Left renal cortex interstitium (tissue), 4 donors: Measurements from ENCODE around the gene SETDB2. TPM values are rescaled to one million over a fixed set of nuclear protein-coding genes. Genes with fewer than 3 reads are reported as not detected.
A peak's percentile ranks its signal among the peaks of the same experiment; 100 is the strongest.
"Not testable (repeated sequence)": the region's sequence is repeated elsewhere in the genome, so short reads cannot be mapped to it uniquely, and the experiment has no call there.

Experiments
- DNase-seq, 4 donors: peaks; one replicate each; pipeline ENCODE4 v3.0.0-alpha.2; 2013; ENCODE audit warnings: low read depth in 4 of 4, low spot score in 2 of 4, missing footprints in 1 of 4
- polyA plus RNA-seq, 4 donors: library from polyadenylated mRNA; unstranded; fragments of 120-200 nt; gene quantifications; one replicate each; pipeline ENCODE4 v1.2.1, GENCODE V29; 2013; ENCODE audit not compliant: insufficient read length in 4 of 4

SETDB2 gene
- polyA plus RNA-seq, 4 donors, result 16.0 to 25.1 (median 19.3) TPM

- DNase-seq, result no peak
These were observed 20.7 kb downstream of the SETDB2 start for GRCh38 chr13:49464621-49465325.

GRCh38 chr13:49466292-49466838 is 22.3 kb downstream of the SETDB2 start:
- peak in 3 of 4 donors; percentile 11 to 32 (median 29) for DNase-seq

GRCh38 chr13:49472186-49472585 is 28.1 kb downstream of the SETDB2 start:
- no peak for DNase-seq

GRCh38 chr13:49476529-49476928 is 32.5 kb downstream of the SETDB2 start:
- no peak for DNase-seq

GRCh38 chr13:49481788-49482187 is 37.7 kb downstream of the SETDB2 start:
- no peak for DNase-seq

GRCh38 chr13:49488563-49488962 is 44.5 kb downstream of the SETDB2 start:
- no peak for DNase-seq

- DNase-seq, result no peak
These were observed 50.6 kb downstream of the SETDB2 start for GRCh38 chr13:49494645-49495044.

GRCh38 chr13:49495783-49496762 is 52.0 kb downstream of the SETDB2 start, which contains the start of gene PHF11:
Gene PHF11, plus strand, starts transcription at chr13:49495953. Its CDS starts 49 bp downstream, at chr13:49496002.
- DNase-seq, result peak; percentile 36 to 64 (median 50)

GRCh38 chr13:49496837-49497236 is 52.8 kb downstream of the SETDB2 start:
- not testable (repeated sequence) for DNase-seq

GRCh38 chr13:49497272-49497671 is 53.2 kb downstream of the SETDB2 start:
- DNase-seq, result no peak

- no peak for DNase-seq
These were observed 54.1 kb downstream of the SETDB2 start for GRCh38 chr13:49498206-49498605.

- no peak for DNase-seq
These were observed 56.0 kb downstream of the SETDB2 start for GRCh38 chr13:49499889-49500660.

- DNase-seq, result no peak
These were observed 58.9 kb downstream of the SETDB2 start for GRCh38 chr13:49502954-49503353.

GRCh38 chr13:49503951-49504350 is 59.9 kb downstream of the SETDB2 start:
- no peak for DNase-seq

GRCh38 chr13:49512578-49512977 is 68.5 kb downstream of the SETDB2 start:
- no peak for DNase-seq

- no peak for DNase-seq
These were observed 72.4 kb downstream of the SETDB2 start for GRCh38 chr13:49516467-49516866.

- no peak for DNase-seq
These were observed 73.4 kb downstream of the SETDB2 start for GRCh38 chr13:49517461-49517860.

- DNase-seq, result no peak
These were observed 77.2 kb downstream of the SETDB2 start for GRCh38 chr13:49521224-49521623.

- DNase-seq, result no peak
These were observed 80.8 kb downstream of the SETDB2 start for GRCh38 chr13:49524740-49525501.

- DNase-seq, result no peak
These were observed 83.0 kb downstream of the SETDB2 start for GRCh38 chr13:49527123-49527522.
